ENCODE results near the gene C1orf21.

GRCh38 chr1:184497959-184498723, 111.3 kb downstream of the C1orf21 start:
- TF ChIP-seq, protein P1, sequence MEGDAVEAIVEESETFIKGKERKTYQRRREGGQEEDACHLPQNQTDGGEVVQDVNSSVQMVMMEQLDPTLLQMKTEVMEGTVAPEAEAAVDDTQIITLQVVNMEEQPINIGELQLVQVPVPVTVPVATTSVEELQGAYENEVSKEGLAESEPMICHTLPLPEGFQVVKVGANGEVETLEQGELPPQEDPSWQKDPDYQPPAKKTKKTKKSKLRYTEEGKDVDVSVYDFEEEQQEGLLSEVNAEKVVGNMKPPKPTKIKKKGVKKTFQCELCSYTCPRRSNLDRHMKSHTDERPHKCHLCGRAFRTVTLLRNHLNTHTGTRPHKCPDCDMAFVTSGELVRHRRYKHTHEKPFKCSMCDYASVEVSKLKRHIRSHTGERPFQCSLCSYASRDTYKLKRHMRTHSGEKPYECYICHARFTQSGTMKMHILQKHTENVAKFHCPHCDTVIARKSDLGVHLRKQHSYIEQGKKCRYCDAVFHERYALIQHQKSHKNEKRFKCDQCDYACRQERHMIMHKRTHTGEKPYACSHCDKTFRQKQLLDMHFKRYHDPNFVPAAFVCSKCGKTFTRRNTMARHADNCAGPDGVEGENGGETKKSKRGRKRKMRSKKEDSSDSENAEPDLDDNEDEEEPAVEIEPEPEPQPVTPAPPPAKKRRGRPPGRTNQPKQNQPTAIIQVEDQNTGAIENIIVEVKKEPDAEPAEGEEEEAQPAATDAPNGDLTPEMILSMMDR (IDR thresholded peaks at IDR 0.05): no peak
- TF ChIP-seq POLR2AphosphoS5 (IDR thresholded peaks at IDR 0.05; ENCODE audit: low read depth, low read length): no peak
- TF ChIP-seq, protein P2, sequence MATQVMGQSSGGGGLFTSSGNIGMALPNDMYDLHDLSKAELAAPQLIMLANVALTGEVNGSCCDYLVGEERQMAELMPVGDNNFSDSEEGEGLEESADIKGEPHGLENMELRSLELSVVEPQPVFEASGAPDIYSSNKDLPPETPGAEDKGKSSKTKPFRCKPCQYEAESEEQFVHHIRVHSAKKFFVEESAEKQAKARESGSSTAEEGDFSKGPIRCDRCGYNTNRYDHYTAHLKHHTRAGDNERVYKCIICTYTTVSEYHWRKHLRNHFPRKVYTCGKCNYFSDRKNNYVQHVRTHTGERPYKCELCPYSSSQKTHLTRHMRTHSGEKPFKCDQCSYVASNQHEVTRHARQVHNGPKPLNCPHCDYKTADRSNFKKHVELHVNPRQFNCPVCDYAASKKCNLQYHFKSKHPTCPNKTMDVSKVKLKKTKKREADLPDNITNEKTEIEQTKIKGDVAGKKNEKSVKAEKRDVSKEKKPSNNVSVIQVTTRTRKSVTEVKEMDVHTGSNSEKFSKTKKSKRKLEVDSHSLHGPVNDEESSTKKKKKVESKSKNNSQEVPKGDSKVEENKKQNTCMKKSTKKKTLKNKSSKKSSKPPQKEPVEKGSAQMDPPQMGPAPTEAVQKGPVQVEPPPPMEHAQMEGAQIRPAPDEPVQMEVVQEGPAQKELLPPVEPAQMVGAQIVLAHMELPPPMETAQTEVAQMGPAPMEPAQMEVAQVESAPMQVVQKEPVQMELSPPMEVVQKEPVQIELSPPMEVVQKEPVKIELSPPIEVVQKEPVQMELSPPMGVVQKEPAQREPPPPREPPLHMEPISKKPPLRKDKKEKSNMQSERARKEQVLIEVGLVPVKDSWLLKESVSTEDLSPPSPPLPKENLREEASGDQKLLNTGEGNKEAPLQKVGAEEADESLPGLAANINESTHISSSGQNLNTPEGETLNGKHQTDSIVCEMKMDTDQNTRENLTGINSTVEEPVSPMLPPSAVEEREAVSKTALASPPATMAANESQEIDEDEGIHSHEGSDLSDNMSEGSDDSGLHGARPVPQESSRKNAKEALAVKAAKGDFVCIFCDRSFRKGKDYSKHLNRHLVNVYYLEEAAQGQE (IDR thresholded peaks at IDR 0.05; ENCODE audit: insufficient read depth in 1 of 2, low read depth in 2 of 2, low read length in 1 of 2): no peak

All from Panc1 (cell line).